Stimulated activated naive CD4-positive, alpha-beta T cell treated with Interleukin-2 at 50 U/mL for 16 hours (primary cell): ENCODE results near the gene C4B.

Experiments
- DNase-seq: peaks from one replicate; lab custom pipeline; 2025; lab: John Stamatoyannopoulos, UW

C4B gene

DNA sequence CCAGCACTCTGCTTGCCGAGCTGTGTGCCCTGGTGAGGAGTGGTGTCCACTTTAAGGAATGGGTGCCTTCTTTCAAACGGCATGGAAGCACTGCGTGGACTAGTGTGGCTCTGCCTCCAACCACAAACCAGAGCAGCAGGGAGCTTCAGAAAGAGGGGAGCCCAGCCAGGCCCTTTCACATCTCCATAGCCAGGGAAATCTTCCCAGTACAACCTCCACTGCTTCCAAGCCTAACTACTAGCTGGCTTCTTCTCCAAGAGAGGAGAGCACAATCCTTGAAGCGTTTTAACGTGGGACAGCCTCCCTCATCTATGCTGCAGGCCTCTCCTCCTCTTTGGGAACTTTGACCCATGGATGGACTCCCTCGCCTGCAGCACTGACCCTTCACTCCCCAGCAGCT lies 67.9 kb downstream of the C4B start:
- no peak for DNase-seq

DNA sequence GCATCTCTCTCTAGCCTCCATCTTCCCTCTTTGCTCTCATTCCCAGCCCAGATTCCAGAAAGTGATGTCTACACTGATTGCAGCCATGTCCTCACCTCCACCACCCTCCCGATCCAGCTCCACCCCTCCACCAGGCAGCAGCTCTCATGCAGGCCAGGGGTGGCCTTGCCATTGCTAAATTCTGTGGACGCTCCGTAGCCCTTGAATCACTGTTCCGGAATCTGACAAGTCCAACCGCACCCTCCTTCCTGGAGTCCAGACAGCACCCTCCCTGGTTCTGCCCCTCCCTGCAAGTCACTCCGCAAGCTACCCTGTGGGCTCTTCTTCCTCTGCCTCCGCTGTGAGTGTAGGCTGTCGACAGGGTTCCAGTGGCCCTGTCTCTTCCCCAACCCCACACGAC lies 68.3 kb downstream of the C4B start:
- no peak for DNase-seq

DNA sequence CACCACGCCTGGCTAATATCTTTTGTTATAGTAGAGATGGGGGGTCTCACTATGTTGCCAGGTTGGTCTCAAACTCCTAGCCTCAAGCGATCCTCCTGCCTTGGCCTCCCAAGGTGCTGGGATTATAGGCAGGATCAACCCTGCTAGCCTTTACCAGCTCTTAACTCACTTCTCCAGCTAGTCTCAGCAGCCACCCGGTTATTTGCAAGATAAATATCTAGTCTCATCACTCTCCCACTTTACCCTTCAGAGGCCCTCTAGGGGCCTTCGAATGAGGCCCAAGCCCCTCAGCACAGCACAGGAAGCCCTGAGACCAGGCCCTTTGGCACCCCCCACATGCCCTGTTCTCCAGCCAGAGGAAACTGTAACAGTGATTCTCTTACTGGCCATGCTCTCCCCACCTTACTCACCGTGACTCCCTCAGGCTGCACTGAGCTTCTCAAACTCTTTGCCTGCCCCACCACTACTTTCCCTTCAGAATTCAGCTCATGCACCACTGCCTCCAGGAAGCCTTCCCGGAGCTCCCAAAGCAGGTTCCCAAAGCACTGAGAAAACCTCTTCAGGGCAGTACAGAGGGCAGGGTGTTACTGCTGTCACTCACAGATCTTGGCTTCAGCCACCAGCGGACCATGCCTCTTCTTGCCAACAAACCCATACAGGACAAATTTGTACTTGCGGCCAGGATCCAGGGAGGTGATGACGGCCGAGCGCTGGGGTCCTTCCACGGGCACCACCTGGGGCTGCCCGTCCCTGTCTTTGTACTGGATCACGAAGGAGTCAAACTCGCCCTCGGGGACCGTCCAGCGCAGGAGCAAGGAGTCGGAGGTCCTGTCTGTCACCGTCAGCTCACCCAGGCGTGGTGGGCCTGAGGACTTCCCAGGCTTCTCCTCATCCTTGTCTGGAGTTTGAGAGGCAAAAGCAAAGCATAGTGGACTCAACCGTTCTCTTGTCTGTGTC lies 69.5 kb downstream of the C4B start:
- DNase-seq: no peak

DNA sequence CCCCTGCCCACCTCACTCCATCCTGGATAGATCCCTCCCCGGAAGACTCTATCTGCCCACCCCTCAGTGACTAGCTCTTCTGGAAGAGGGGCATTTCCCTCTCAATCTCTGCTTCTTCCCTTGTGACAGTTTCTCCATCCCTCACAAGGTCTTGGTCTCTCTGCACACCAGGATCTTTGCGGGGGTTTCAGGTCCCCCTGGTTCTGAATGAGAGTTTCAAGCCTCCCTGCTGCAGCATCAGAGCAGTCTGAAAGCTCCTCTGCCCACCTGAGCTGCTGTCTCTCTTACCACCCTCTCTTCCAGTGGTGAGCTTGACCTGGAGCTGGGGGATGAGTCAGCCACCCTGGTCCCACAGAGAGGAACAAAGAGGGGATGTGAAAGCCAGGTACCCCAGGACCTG lies 70.2 kb downstream of the C4B start:
- DNase-seq: no peak
